Heart left ventricle (tissue), 16 donors: Measurements from ENCODE around the gene CLPTM1. TPM values are rescaled to one million over a fixed set of nuclear protein-coding genes. Genes with fewer than 3 reads are reported as not detected.
A peak's percentile ranks its signal among the peaks of the same experiment; 100 is the strongest.

Experiments used
- ATAC-seq, 4 donors: fragments of 200-7000 bp; cut with Tn5 transposase; one replicate each; pipeline ENCODE4 v1.9.1; 2020 to 2022; ENCODE audit warnings: moderate library complexity in 4 of 4, mild to moderate bottlenecking in 3 of 4, moderate number of reproducible peaks in 1 of 4
- DNase-seq, 5 donors: peaks; one replicate each; pipeline ENCODE4 v3.0.0-alpha.2; 2020
- H3K27ac ChIP-seq, 12 donors: fragments of 200-600 bp; sonication (generic) in 4 of 12; one replicate each; pipeline versions ENCODE4 v1.5.0 to v1.8.0; 2016 to 2022; ENCODE audit warnings: mild to moderate bottlenecking in 2 of 12
- H3K27me3 ChIP-seq, 9 donors: fragments of 200-600 bp; sonication (generic) in 2 of 9; one replicate each; pipeline versions ENCODE4 v1.5.1 to v1.8.0; 2016 to 2022; ENCODE audit warnings: mild to moderate bottlenecking in 3 of 9
- H3K36me3 ChIP-seq, 9 donors: fragments of 200-600 bp; sonication (generic) in 2 of 9; one replicate each; pipeline versions ENCODE4 v1.5.0 to v1.8.0; 2018 to 2022; ENCODE audit warnings: mild to moderate bottlenecking in 2 of 9
- H3K4me1 ChIP-seq, 12 donors: fragments of 200-600 bp; sonication (generic) in 4 of 12; one replicate each; pipeline versions ENCODE4 v1.5.0 to v1.8.0; 2016 to 2022; ENCODE audit warnings: mild to moderate bottlenecking in 3 of 12
- H3K4me3 ChIP-seq, 12 donors: fragments of 200-600 bp; sonication (generic) in 4 of 12; one replicate each; pipeline versions ENCODE4 v1.5.0 to v1.8.0; 2017 to 2022; ENCODE audit warnings: mild to moderate bottlenecking in 9 of 12, moderate library complexity in 4 of 12
- H3K9me3 ChIP-seq, 12 donors: fragments of 200-600 bp; sonication (generic) in 4 of 12; one replicate each; pipeline versions ENCODE4 v1.5.0 to v1.8.0; 2016 to 2022; ENCODE audit warnings: mild to moderate bottlenecking in 1 of 12
- CTCF ChIP-seq, 12 donors: fragments of 200-600 bp; sonication (generic) in 4 of 12; IDR thresholded peaks; one replicate each; pipeline versions ENCODE4 v1.5.0 to v1.8.0; 2018 to 2022; ENCODE audit warnings: antibody characterized with exemption in 12 of 12, mild to moderate bottlenecking in 5 of 12
- POLR2A ChIP-seq, 2 donors: fragments of 450-650 bp; IDR thresholded peaks; one replicate each; pipeline ENCODE4 v1.6.1; 2017; ENCODE audit warnings: antibody characterized with exemption in 2 of 2, mild to moderate bottlenecking in 2 of 2, moderate library complexity in 2 of 2
- WGBS, 4 donors: extraction: QIAGEN DNeasy Blood & Tissue Kit in 2 of 4; methylation state at CpG; one replicate each; pipeline versions ENCODE4 v1.1.5 to v1.1.7; 2013 to 2018; 5-methylcytosine and 5-hydroxymethylcytosine counted together
- intact Hi-C, 10 donors: fragments of 100-400 bp; cut with DNase I; formaldehyde crosslinking; loops; one replicate each; pipeline versions ENCODE4 v1.11.1 to v1.14.2; 2022
- long read RNA-seq, 3 donors: library from polyadenylated mRNA; unstranded; transcript quantifications; one replicate each; pipeline ENCODE4 v2.0.0, GENCODE V29; 2020 to 2021
- polyA plus RNA-seq, 2 donors: library from polyadenylated mRNA; stranded (reverse); fragments of 200-250 nt; gene quantifications; one replicate each; pipeline ENCODE4 v1.2.3, GENCODE V29; 2013
- total RNA-seq, 9 donors: library from RNA; depleted of rRNA in 2 of 9; stranded (reverse); fragments of >200 nt in 2 of 9; fragmentation: NEBNext Ultra II Directional in 3 of 9; extraction: Animal tissue kit (Norgen Biotek cat#: 25700) in 3 of 9; gene quantifications; one replicate each; pipeline versions ENCODE4 v1.1.0 to v1.2.4, GENCODE V29; 2016 to 2023
- donor health status: ischemic (EF 13 %, LVEDD 7.1; RV severe dilation, severe dysfunction).
- donor health status: healthy with polysubstance abuse.
- donor health status: DM: no; HTN: yes; CAD: no.
- donor health status: DM: no; HTN: no; CAD: no.
- donor health status: ischemic (EF 25% LVEDD 6.9; RV normal size, moderate dysfunction).
- donor health status: ischemic (EF 25% LVEDD 5.7; RV mildly dilated, moderate dysfunction).
- donor health status: healthy.
- donor health status: DM: yes; HTN: yes; CAD: no.
- donor health status: ischemic (EF 35%, LVEDD 5.7; RV mildly dilated, moderate dysfunction).
- donor health status: nonischemic (EF 11% LVEDD 7.7; RV severe dilation, severe dysfunction).
- donor health status: DM: yes; HTN: yes; CAD: no.
- donor health status: PGD.
- donor health status: ischemic (EF 29% LVEDD 5.4; RV normal size, mild dysfunction).
- donor health status: nonischemic (EF 23%, LVEDD 6.1; RV moderate dilation, normal function).

The CLPTM1 gene
- total RNA-seq (100 to 1,000 TPM in 3 of 9 donors, 10 to 100 TPM in 6; 89.2 to 118 (median 96.0) TPM), polyA plus RNA-seq (100 to 1,000 TPM in 1 of 2 donors, 10 to 100 TPM in 1; 90.9 to 120 TPM)
- long read RNA-seq, donor 1, transcript CLPTM1-201 (14 exons, 2,604 nt): major isoform, 77 of 101 reads
- long read RNA-seq, donor 1, partial matches to known transcripts: 20 of 101 reads
- long read RNA-seq, donor 1, other reads (novel, unspliced or antisense): 2 of 101 reads
- long read RNA-seq, donor 2, transcript CLPTM1-201 (14 exons, 2,604 nt): major isoform, 130 of 151 reads
- long read RNA-seq, donor 2, partial matches to known transcripts: 17 of 151 reads
- long read RNA-seq, donor 2, other reads (novel, unspliced or antisense): 3 of 151 reads
- long read RNA-seq, donor 3, transcript CLPTM1-201 (14 exons, 2,604 nt): major isoform, 89 of 117 reads
- long read RNA-seq, donor 3, partial matches to known transcripts: 24 of 117 reads
- long read RNA-seq, donor 3, other reads (novel, unspliced or antisense): 3 of 117 reads

- peaks cover 0 to 62% (median 41%) of the 10 kb centered on the region in 12 donors for H3K4me1 ChIP-seq
- peak; percentile 98 to 99 (median 98) for DNase-seq
- no peaks in the 10 kb centered on the region for H3K9me3 ChIP-seq
- ATAC-seq: peak; percentile 95 to 97 (median 96)
- peak within 1 kb of the TSS; percentile 70 to 100 (median 90) for H3K4me3 ChIP-seq
- peaks cover 0 to 18% (median 6%) of the 10 kb centered on the region in 9 donors for H3K36me3 ChIP-seq
- TF ChIP-seq POLR2A (IDR thresholded peaks at IDR 0.05) (peak in 1 of 2 donors; percentile 28), CTCF (IDR thresholded peaks at IDR 0.05) (peak in 1 of 12 donors; percentile 8)
- intact Hi-C loops: loop anchor here in 6 of 10 donors (1.0 to 10.0 kb wide), 8 partner anchors 42 to 170 kb away; partner anchors contain the start of genes RELB (in 2 of the 6), APOE (in 1 of the 6) and CLASRP (in 1 of the 6)
- WGBS, 4 donors: 0 to 1% (median 1%) methylated on average over 34 to 65 of the region's 65 CpGs
- peak within 1 kb of the TSS; percentile 89 to 98 (median 95) for H3K27ac ChIP-seq
- no peaks in the 10 kb centered on the region for H3K27me3 ChIP-seq
These were observed at the start of gene CLPTM1 for GRCh38 chr19:44954649-44955504. Gene CLPTM1, plus strand, starts transcription at chr19:44955380. Its CDS starts 16 bp downstream, at chr19:44955396.

GRCh38 chr19:44905437-44906160 lies 49.6 kb upstream of the CLPTM1 start, which contains the start of gene APOE:
Gene APOE, plus strand, starts transcription at chr19:44905796. Its CDS starts 829 bp downstream, at chr19:44906625.
- H3K27me3 ChIP-seq: peaks cover 0 to 34% (median 15%) of the 10 kb centered on the region in 9 donors

More at GRCh38 chr19:44905437-44906160, 49.6 kb upstream of the CLPTM1 start, which contains the start of gene APOE:
- no peak for DNase-seq
- 1 to 2% (median 1%) methylated on average over 9 to 20 of the region's 20 CpGs for WGBS, 4 donors
- H3K9me3 ChIP-seq: no peaks in the 10 kb centered on the region
- H3K36me3 ChIP-seq: peaks cover 0 to 29% (median 25%) of the 10 kb centered on the region in 9 donors
- TF ChIP-seq POLR2A (IDR thresholded peaks at IDR 0.05) (no peak), CTCF (IDR thresholded peaks at IDR 0.05) (no peak)
- H3K27ac ChIP-seq: peak within 1 kb of the TSS in 2 of 12 donors; percentile 29 to 34
- ATAC-seq: peak in 1 of 4 donors; percentile 17
- intact Hi-C loops: loop anchor here in 7 of 10 donors (2.0 to 10.0 kb wide), 7 partner anchors 41 to 439 kb away; partner anchors contain the start of genes APOC2 (in 1 of the 7), CLPTM1 (in 1 of the 7) and KLC3 (in 1 of the 7)
- H3K4me3 ChIP-seq: peak within 1 kb of the TSS in 9 of 12 donors; percentile 6 to 48 (median 41)
- H3K4me1 ChIP-seq: peaks cover 0 to 23% (median 8%) of the 10 kb centered on the region in 12 donors
